ENCODE measurements around the gene RAB38.
A peak's percentile ranks its signal among the peaks of the same experiment; 100 is the strongest.

The RAB38 gene

GRCh38 chr11:88173956-88174355 is 1.3 kb downstream of the RAB38 start:
- no peaks in the 10 kb centered on the region for H3K9me3 ChIP-seq (ENCODE audit: control insufficient read depth in 2 of 2, low read length in 2 of 2)
- H3K4me1 ChIP-seq (ENCODE audit: control insufficient read depth in 2 of 2, insufficient read depth in 2 of 2, low read length in 2 of 2): peaks cover 4% of the 10 kb centered on the region in 2 donors
- H3K9ac ChIP-seq (ENCODE audit: low read depth in 1 of 2, low read length in 2 of 2): no peak overlapping the region
- H3K36me3 ChIP-seq (ENCODE audit: control insufficient read depth in 2 of 2, insufficient read depth in 2 of 2, low read length in 2 of 2): no peaks in the 10 kb centered on the region
- H3K27ac ChIP-seq (ENCODE audit: low read depth in 2 of 2, low read length in 2 of 2): no peak overlapping the region
- no peaks in the 10 kb centered on the region for H3K27me3 ChIP-seq (ENCODE audit: control insufficient read depth in 2 of 2, insufficient read depth in 2 of 2, low read length in 2 of 2)
- peak overlapping the region in 1 of 2 donors; percentile 75 for H3K4me3 ChIP-seq (ENCODE audit: low read length in 2 of 2)

- no peaks in the 10 kb centered on the region for H3K36me3 ChIP-seq (ENCODE audit: control insufficient read depth in 2 of 2, insufficient read depth in 2 of 2, low read length in 2 of 2)
- no peak overlapping the region for H3K9ac ChIP-seq (ENCODE audit: low read depth in 1 of 2, low read length in 2 of 2)
- peaks cover 4% of the 10 kb centered on the region in 2 donors for H3K4me1 ChIP-seq (ENCODE audit: control insufficient read depth in 2 of 2, insufficient read depth in 2 of 2, low read length in 2 of 2)
- no peaks in the 10 kb centered on the region for H3K27me3 ChIP-seq (ENCODE audit: control insufficient read depth in 2 of 2, insufficient read depth in 2 of 2, low read length in 2 of 2)
- H3K4me3 ChIP-seq (ENCODE audit: low read length in 2 of 2): no peak overlapping the region
- H3K9me3 ChIP-seq (ENCODE audit: control insufficient read depth in 2 of 2, low read length in 2 of 2): no peaks in the 10 kb centered on the region
- no peak overlapping the region for H3K27ac ChIP-seq (ENCODE audit: low read depth in 2 of 2, low read length in 2 of 2)
Observed at GRCh38 chr11:88171982-88172381, 3.3 kb downstream of the RAB38 start.

GRCh38 chr11:88170673-88171072 is 4.6 kb downstream of the RAB38 start:
- Histone ChIP-seq H3K9ac (ENCODE audit: low read depth in 1 of 2, low read length in 2 of 2) (no peak overlapping the region), H3K27me3 (ENCODE audit: control insufficient read depth in 2 of 2, insufficient read depth in 2 of 2, low read length in 2 of 2) (no peaks in the 10 kb centered on the region), H3K36me3 (ENCODE audit: control insufficient read depth in 2 of 2, insufficient read depth in 2 of 2, low read length in 2 of 2) (no peaks in the 10 kb centered on the region), H3K4me1 (ENCODE audit: control insufficient read depth in 2 of 2, insufficient read depth in 2 of 2, low read length in 2 of 2) (peaks cover 4% of the 10 kb centered on the region in 2 donors), H3K27ac (ENCODE audit: low read depth in 2 of 2, low read length in 2 of 2) (no peak overlapping the region), H3K9me3 (ENCODE audit: control insufficient read depth in 2 of 2, low read length in 2 of 2) (no peaks in the 10 kb centered on the region), H3K4me3 (ENCODE audit: low read length in 2 of 2) (no peak overlapping the region)

GRCh38 chr11:88169881-88170280 is 5.4 kb downstream of the RAB38 start:
- Histone ChIP-seq H3K36me3 (ENCODE audit: control insufficient read depth in 2 of 2, insufficient read depth in 2 of 2, low read length in 2 of 2) (no peaks in the 10 kb centered on the region), H3K27ac (ENCODE audit: low read depth in 2 of 2, low read length in 2 of 2) (no peak overlapping the region), H3K27me3 (ENCODE audit: control insufficient read depth in 2 of 2, insufficient read depth in 2 of 2, low read length in 2 of 2) (no peaks in the 10 kb centered on the region), H3K9me3 (ENCODE audit: control insufficient read depth in 2 of 2, low read length in 2 of 2) (no peaks in the 10 kb centered on the region), H3K9ac (ENCODE audit: low read depth in 1 of 2, low read length in 2 of 2) (no peak overlapping the region), H3K4me1 (ENCODE audit: control insufficient read depth in 2 of 2, insufficient read depth in 2 of 2, low read length in 2 of 2) (peaks cover 0 to 2% of the 10 kb centered on the region in 2 donors), H3K4me3 (ENCODE audit: low read length in 2 of 2) (no peak overlapping the region)

- Histone ChIP-seq H3K27ac (ENCODE audit: low read depth in 2 of 2, low read length in 2 of 2) (no peak overlapping the region), H3K4me1 (ENCODE audit: control insufficient read depth in 2 of 2, insufficient read depth in 2 of 2, low read length in 2 of 2) (no peaks in the 10 kb centered on the region), H3K27me3 (ENCODE audit: control insufficient read depth in 2 of 2, insufficient read depth in 2 of 2, low read length in 2 of 2) (no peaks in the 10 kb centered on the region), H3K36me3 (ENCODE audit: control insufficient read depth in 2 of 2, insufficient read depth in 2 of 2, low read length in 2 of 2) (no peaks in the 10 kb centered on the region), H3K4me3 (ENCODE audit: low read length in 2 of 2) (no peak overlapping the region), H3K9me3 (ENCODE audit: control insufficient read depth in 2 of 2, low read length in 2 of 2) (no peaks in the 10 kb centered on the region), H3K9ac (ENCODE audit: low read depth in 1 of 2, low read length in 2 of 2) (no peak overlapping the region)
Observed at GRCh38 chr11:88169471-88169870, 5.8 kb downstream of the RAB38 start.

- H3K4me3 ChIP-seq (ENCODE audit: low read length in 2 of 2): no peak overlapping the region
- no peaks in the 10 kb centered on the region for H3K27me3 ChIP-seq (ENCODE audit: control insufficient read depth in 2 of 2, insufficient read depth in 2 of 2, low read length in 2 of 2)
- H3K36me3 ChIP-seq (ENCODE audit: control insufficient read depth in 2 of 2, insufficient read depth in 2 of 2, low read length in 2 of 2): no peaks in the 10 kb centered on the region
- H3K9me3 ChIP-seq (ENCODE audit: control insufficient read depth in 2 of 2, low read length in 2 of 2): no peaks in the 10 kb centered on the region
- H3K4me1 ChIP-seq (ENCODE audit: control insufficient read depth in 2 of 2, insufficient read depth in 2 of 2, low read length in 2 of 2): no peaks in the 10 kb centered on the region
- H3K27ac ChIP-seq (ENCODE audit: low read depth in 2 of 2, low read length in 2 of 2): no peak overlapping the region
- H3K9ac ChIP-seq (ENCODE audit: low read depth in 1 of 2, low read length in 2 of 2): no peak overlapping the region
Observed at GRCh38 chr11:88167853-88168252, 7.4 kb downstream of the RAB38 start.

- Histone ChIP-seq H3K4me1 (ENCODE audit: control insufficient read depth in 2 of 2, insufficient read depth in 2 of 2, low read length in 2 of 2) (no peaks in the 10 kb centered on the region), H3K9ac (ENCODE audit: low read depth in 1 of 2, low read length in 2 of 2) (no peak overlapping the region), H3K27ac (ENCODE audit: low read depth in 2 of 2, low read length in 2 of 2) (no peak overlapping the region)
Observed at GRCh38 chr11:88164806-88165585, 10.2 kb downstream of the RAB38 start.

GRCh38 chr11:88164320-88164719 is 10.9 kb downstream of the RAB38 start:
- no peaks in the 10 kb centered on the region for H3K9me3 ChIP-seq (ENCODE audit: control insufficient read depth in 2 of 2, low read length in 2 of 2)
- no peak overlapping the region for H3K4me3 ChIP-seq (ENCODE audit: low read length in 2 of 2)
- H3K27ac ChIP-seq (ENCODE audit: low read depth in 2 of 2, low read length in 2 of 2): no peak overlapping the region
- H3K27me3 ChIP-seq (ENCODE audit: control insufficient read depth in 2 of 2, insufficient read depth in 2 of 2, low read length in 2 of 2): no peaks in the 10 kb centered on the region
- H3K36me3 ChIP-seq (ENCODE audit: control insufficient read depth in 2 of 2, insufficient read depth in 2 of 2, low read length in 2 of 2): no peaks in the 10 kb centered on the region
- no peaks in the 10 kb centered on the region for H3K4me1 ChIP-seq (ENCODE audit: control insufficient read depth in 2 of 2, insufficient read depth in 2 of 2, low read length in 2 of 2)
- no peak overlapping the region for H3K9ac ChIP-seq (ENCODE audit: low read depth in 1 of 2, low read length in 2 of 2)

More at GRCh38 chr11:88164806-88165585, 10.2 kb downstream of the RAB38 start:
- Histone ChIP-seq H3K4me3 (ENCODE audit: low read length in 2 of 2) (no peak overlapping the region), H3K9me3 (ENCODE audit: control insufficient read depth in 2 of 2, low read length in 2 of 2) (no peaks in the 10 kb centered on the region), H3K36me3 (ENCODE audit: control insufficient read depth in 2 of 2, insufficient read depth in 2 of 2, low read length in 2 of 2) (no peaks in the 10 kb centered on the region), H3K27me3 (ENCODE audit: control insufficient read depth in 2 of 2, insufficient read depth in 2 of 2, low read length in 2 of 2) (no peaks in the 10 kb centered on the region)

- Histone ChIP-seq H3K4me1 (ENCODE audit: control insufficient read depth in 2 of 2, insufficient read depth in 2 of 2, low read length in 2 of 2) (no peaks in the 10 kb centered on the region), H3K36me3 (ENCODE audit: control insufficient read depth in 2 of 2, insufficient read depth in 2 of 2, low read length in 2 of 2) (no peaks in the 10 kb centered on the region), H3K9ac (ENCODE audit: low read depth in 1 of 2, low read length in 2 of 2) (no peak overlapping the region), H3K4me3 (ENCODE audit: low read length in 2 of 2) (no peak overlapping the region), H3K27me3 (ENCODE audit: control insufficient read depth in 2 of 2, insufficient read depth in 2 of 2, low read length in 2 of 2) (no peaks in the 10 kb centered on the region), H3K9me3 (ENCODE audit: control insufficient read depth in 2 of 2, low read length in 2 of 2) (no peaks in the 10 kb centered on the region), H3K27ac (ENCODE audit: low read depth in 2 of 2, low read length in 2 of 2) (no peak overlapping the region)
Observed at GRCh38 chr11:88158081-88158480, 17.2 kb downstream of the RAB38 start.

- H3K9me3 ChIP-seq (ENCODE audit: control insufficient read depth in 2 of 2, low read length in 2 of 2): no peaks in the 10 kb centered on the region
Observed at GRCh38 chr11:88157370-88157769, 17.9 kb downstream of the RAB38 start.

More at GRCh38 chr11:88157370-88157769, 17.9 kb downstream of the RAB38 start:
- Histone ChIP-seq H3K4me3 (ENCODE audit: low read length in 2 of 2) (no peak overlapping the region), H3K9ac (ENCODE audit: low read depth in 1 of 2, low read length in 2 of 2) (no peak overlapping the region), H3K27ac (ENCODE audit: low read depth in 2 of 2, low read length in 2 of 2) (no peak overlapping the region), H3K36me3 (ENCODE audit: control insufficient read depth in 2 of 2, insufficient read depth in 2 of 2, low read length in 2 of 2) (no peaks in the 10 kb centered on the region), H3K27me3 (ENCODE audit: control insufficient read depth in 2 of 2, insufficient read depth in 2 of 2, low read length in 2 of 2) (no peaks in the 10 kb centered on the region), H3K4me1 (ENCODE audit: control insufficient read depth in 2 of 2, insufficient read depth in 2 of 2, low read length in 2 of 2) (no peaks in the 10 kb centered on the region)

Measured in mucosa of rectum (tissue), 2 donors.